Motor neuron (in vitro differentiated cells): ENCODE results near the gene GTF2F1. TPM values are rescaled to one million over a fixed set of nuclear protein-coding genes. Genes with fewer than 3 reads are reported as not detected.

Experiments
- ATAC-seq, 8 experiments: fragments of 200-7000 bp; cut with Tn5 transposase; replicated peaks in 6 of 8; 2 replicates each; pipeline ENCODE4 v1.8.0; 2021; ENCODE audit warnings: mild to moderate bottlenecking in 8 of 8, moderate library complexity in 8 of 8
- H3K27ac ChIP-seq, 2 donors: fragments of 250-450 bp; sonication (Bioruptor Pico); 2 replicates each; pipeline ENCODE4 v1.9.0; 2021; ENCODE audit warnings: antibody characterized with exemption in 2 of 2, mild to moderate bottlenecking in 2 of 2, moderate library complexity in 1 of 2
- H3K4me1 ChIP-seq, 2 donors: fragments of 250-450 bp; sonication (Bioruptor Pico); replicated peaks in 1 of 2; 2 replicates each; pipeline ENCODE4 v1.6.1; 2021; ENCODE audit warnings: antibody characterized with exemption in 2 of 2, mild to moderate bottlenecking in 2 of 2, moderate library complexity in 1 of 2
- H3K4me3 ChIP-seq, 5 donors: fragments of 250-450 bp; sonication (Bioruptor Pico); 2 replicates each; pipeline ENCODE4 v1.9.0; 2021; ENCODE audit warnings: antibody characterized with exemption in 5 of 5, mild to moderate bottlenecking in 5 of 5, moderate library complexity in 4 of 5
- WGBS, 10 experiments: fragments of 450-650 bp; shearing (Covaris generic); methylation state at CpG; one replicate each; pipeline ENCODE4 v1.0.0; 2022; 5-methylcytosine and 5-hydroxymethylcytosine counted together
- in situ Hi-C, 9 experiments: fragments of 400-800 bp; cut with MboI; loops; one replicate each; pipeline ENCODE4 v1.15.0; 2021; ENCODE audit warnings: low sequenced_read_pairs in 9 of 9, low pct_unique_long_range_greater_than_20kb in 2 of 9; ENCODE audit not compliant: unreplicated experiment in 9 of 9
- total RNA-seq, 8 experiments: library from RNA; unstranded; fragments of 300-600 nt; gene quantifications; 2 replicates each; pipeline versions ENCODE4 v1.2.3 to v1.2.4, GENCODE V29; 2022

Gene GTF2F1
- total RNA-seq, 8 experiments from 2014 or later = 46.8 to 103 (median 67.3) TPM

- H3K27ac ChIP-seq = peak overlapping the region; percentile 85 to 91
Measured at GRCh38 chr19:6424939-6425731, 32.2 kb upstream of the GTF2F1 start.

GRCh38 chr19:6424195-6424938, 31.4 kb upstream of the GTF2F1 start, which contains the start of gene KHSRP:
TSS of gene KHSRP (minus strand) at chr19:6424811. CDS start at chr19:6424701, 110 bp downstream.
- in situ Hi-C loops = no loop called here
- H3K4me1 ChIP-seq = peaks cover 11 to 16% of the 10 kb centered on the region in 2 donors
- WGBS, 10 experiments = 0 to 1% methylated on average over 2 to 11 of the region's 114 CpGs; no CpG with 5 or more reads in 8 of the 10 experiments
- H3K4me3 ChIP-seq = peak within 1 kb of the TSS; percentile 46 to 70 (median 53)
- no peak for ATAC-seq
- H3K27ac ChIP-seq = peak within 1 kb of the TSS; percentile 91 to 98

More at GRCh38 chr19:6424939-6425731, 32.2 kb upstream of the GTF2F1 start:
- peak; percentile 83 to 90 (median 88) for ATAC-seq
- WGBS, 10 experiments = 0 to 23% (median 1%) methylated on average over 1 to 22 of the region's 43 CpGs
- Histone ChIP-seq H3K4me1 (peaks cover 11 to 16% of the 10 kb centered on the region in 2 donors), H3K4me3 (peak overlapping the region in 4 of 5 donors; percentile 7 to 18 (median 14))
- in situ Hi-C loops = no loop called here

- in situ Hi-C loops = no loop called here
- 0 to 1% (median 0%) methylated on average over 2 to 9 of the region's 20 CpGs; no CpG with 5 or more reads in 6 of the 10 experiments for WGBS, 10 experiments
- peak overlapping the region; percentile 46 to 70 (median 53) for H3K4me3 ChIP-seq
- ATAC-seq = peak in 3 of 8 experiments; percentile 1 to 7 (median 6)
- peaks cover 11 to 16% of the 10 kb centered on the region in 2 donors for H3K4me1 ChIP-seq
- peak overlapping the region; percentile 91 to 98 for H3K27ac ChIP-seq
Measured at GRCh38 chr19:6423499-6424194, 30.7 kb upstream of the GTF2F1 start.

- Histone ChIP-seq H3K4me3 (no peak overlapping the region), H3K4me1 (peaks cover 11 to 16% of the 10 kb centered on the region in 2 donors), H3K27ac (no peak overlapping the region)
- in situ Hi-C loops = no loop called here
- 40 to 100% (median 95%) methylated on average over 1 to 9 of the region's 20 CpGs; no CpG with 5 or more reads in 2 of the 10 experiments for WGBS, 10 experiments
- no peak for ATAC-seq
Measured at GRCh38 chr19:6421075-6422014, 28.4 kb upstream of the GTF2F1 start.

GRCh38 chr19:6418562-6418932, 25.6 kb upstream of the GTF2F1 start:
- peaks cover 6 to 10% of the 10 kb centered on the region in 2 donors for H3K4me1 ChIP-seq
- no peak overlapping the region for H3K27ac ChIP-seq
- in situ Hi-C loops = no loop called here
- H3K4me3 ChIP-seq = no peak overlapping the region
- 78 to 100% (median 100%) methylated on average over 1 to 8 of the region's 19 CpGs; no CpG with 5 or more reads in 5 of the 10 experiments for WGBS, 10 experiments
- ATAC-seq = no peak

GRCh38 chr19:6417713-6418561, 25.0 kb upstream of the GTF2F1 start:
- ATAC-seq = peak in 7 of 8 experiments; percentile 25 to 62 (median 39)
- 40 to 95% (median 84%) methylated on average over 1 to 5 of the region's 33 CpGs; no CpG with 5 or more reads in 7 of the 10 experiments for WGBS, 10 experiments

GRCh38 chr19:6416658-6417405, 23.9 kb upstream of the GTF2F1 start:
- in situ Hi-C loops = no loop called here
- Histone ChIP-seq H3K4me3 (no peak overlapping the region), H3K27ac (no peak overlapping the region), H3K4me1 (no peaks in the 10 kb centered on the region)
- 87 to 100% (median 100%) methylated on average over 2 to 9 of the region's 29 CpGs; no CpG with 5 or more reads in 5 of the 10 experiments for WGBS, 10 experiments
- ATAC-seq = no peak

More at GRCh38 chr19:6417713-6418561, 25.0 kb upstream of the GTF2F1 start:
- Histone ChIP-seq H3K27ac (no peak overlapping the region), H3K4me3 (no peak overlapping the region), H3K4me1 (peaks cover 2 to 5% of the 10 kb centered on the region in 2 donors)
- in situ Hi-C loops = no loop called here

- in situ Hi-C loops = no loop called here
- no peak overlapping the region for H3K27ac ChIP-seq
- ATAC-seq = peak in 3 of 8 experiments; percentile 1 to 5 (median 4)
- no peaks in the 10 kb centered on the region for H3K4me1 ChIP-seq
- WGBS, 10 experiments = 100% methylated on average over 1 to 3 of the region's 32 CpGs; no CpG with 5 or more reads in 8 of the 10 experiments
- H3K4me3 ChIP-seq = no peak overlapping the region
Measured at GRCh38 chr19:6415591-6416190, 22.7 kb upstream of the GTF2F1 start.

- no peak overlapping the region for H3K27ac ChIP-seq
- peak in 3 of 8 experiments; percentile 9 to 15 (median 11) for ATAC-seq
- in situ Hi-C loops = no loop called here
Measured at GRCh38 chr19:6414793-6415590, 22.0 kb upstream of the GTF2F1 start.

More at GRCh38 chr19:6414793-6415590, 22.0 kb upstream of the GTF2F1 start:
- 88 to 100% (median 95%) methylated on average over 3 to 12 of the region's 47 CpGs; no CpG with 5 or more reads in 5 of the 10 experiments for WGBS, 10 experiments
- no peak overlapping the region for H3K4me3 ChIP-seq
- no peaks in the 10 kb centered on the region for H3K4me1 ChIP-seq
